ENCODE results near the gene SAMD8.
A peak's percentile ranks its signal among the peaks of the same experiment; 100 is the strongest.

Gene SAMD8

GRCh38 chr10:75223507-75223906 lies 112.1 kb downstream of the SAMD8 start:
- DNase-seq (ENCODE audit: low read depth): no peak

- no peak for DNase-seq (ENCODE audit: low read depth)
These were observed 114.6 kb downstream of the SAMD8 start for GRCh38 chr10:75226095-75226494.

- DNase-seq (ENCODE audit: low read depth): no peak
These were observed 115.2 kb downstream of the SAMD8 start for GRCh38 chr10:75226656-75227055.

- no peak for DNase-seq (ENCODE audit: low read depth)
These were observed 116.8 kb downstream of the SAMD8 start for GRCh38 chr10:75228278-75228677.

GRCh38 chr10:75228834-75229233 lies 117.4 kb downstream of the SAMD8 start:
- DNase-seq (ENCODE audit: low read depth): no peak

GRCh38 chr10:75229971-75230370 lies 118.5 kb downstream of the SAMD8 start:
- DNase-seq (ENCODE audit: low read depth): no peak

- peak; percentile 84 for DNase-seq (ENCODE audit: low read depth)
These were observed 119.2 kb downstream of the SAMD8 start for GRCh38 chr10:75230600-75231038.

All from T-helper 22 cell (primary cell).